ENCODE measurements around the gene DPP3.

The DPP3 gene

GRCh38 chr11:66495401-66495854 lies 15.2 kb downstream of the DPP3 start:
- Histone ChIP-seq H3K4me1 (ENCODE audit: low read depth, poor library complexity, severe bottlenecking) (peaks cover 10% of the 10 kb centered on the region), H3K36me3 (ENCODE audit: insufficient read depth) (no peaks in the 10 kb centered on the region), H3K4me3 (IDR thresholded peaks at IDR 0.05; ENCODE audit: insufficient read depth, low read depth, low read length) (no peak overlapping the region), H3K79me2 (ENCODE audit: insufficient read depth, low read depth) (no peaks in the 10 kb centered on the region), H2AFZ (ENCODE audit: low read depth) (no peak overlapping the region), H4K20me1 (ENCODE audit: insufficient read depth) (no peaks in the 10 kb centered on the region), H3K4me2 (no peak overlapping the region), H3K9ac (no peak overlapping the region), H3K27me3 (ENCODE audit: insufficient read depth, low read depth) (no peaks in the 10 kb centered on the region), H3K27ac (no peak overlapping the region)
- no peak for TF ChIP-seq CTCF (conservative IDR thresholded peaks at IDR 0.05; ENCODE audit: low read depth, low read length)

- H3K9ac ChIP-seq = no peak overlapping the region
- no peak overlapping the region for H3K4me3 ChIP-seq (IDR thresholded peaks at IDR 0.05; ENCODE audit: insufficient read depth, low read depth, low read length)
- H3K36me3 ChIP-seq (ENCODE audit: insufficient read depth) = no peaks in the 10 kb centered on the region
- no peak overlapping the region for H2AFZ ChIP-seq (ENCODE audit: low read depth)
- no peak overlapping the region for H3K4me2 ChIP-seq
- no peak overlapping the region for H3K27ac ChIP-seq
- no peaks in the 10 kb centered on the region for H4K20me1 ChIP-seq (ENCODE audit: insufficient read depth)
- H3K27me3 ChIP-seq (ENCODE audit: insufficient read depth, low read depth) = no peaks in the 10 kb centered on the region
- no peak for TF ChIP-seq CTCF (conservative IDR thresholded peaks at IDR 0.05; ENCODE audit: low read depth, low read length)
- peaks cover 8% of the 10 kb centered on the region for H3K4me1 ChIP-seq (ENCODE audit: low read depth, poor library complexity, severe bottlenecking)
- no peaks in the 10 kb centered on the region for H3K79me2 ChIP-seq (ENCODE audit: insufficient read depth, low read depth)
Observed at GRCh38 chr11:66497206-66497605, 17.0 kb downstream of the DPP3 start.

GRCh38 chr11:66498506-66498905 lies 18.3 kb downstream of the DPP3 start:
- H3K79me2 ChIP-seq (ENCODE audit: insufficient read depth, low read depth) = no peaks in the 10 kb centered on the region
- no peaks in the 10 kb centered on the region for H4K20me1 ChIP-seq (ENCODE audit: insufficient read depth)
- H3K4me2 ChIP-seq = no peak overlapping the region
- no peak overlapping the region for H3K4me3 ChIP-seq (IDR thresholded peaks at IDR 0.05; ENCODE audit: insufficient read depth, low read depth, low read length)
- no peak overlapping the region for H3K9ac ChIP-seq
- no peak overlapping the region for H3K27ac ChIP-seq
- no peaks in the 10 kb centered on the region for H3K4me1 ChIP-seq (ENCODE audit: low read depth, poor library complexity, severe bottlenecking)
- no peak for TF ChIP-seq CTCF (conservative IDR thresholded peaks at IDR 0.05; ENCODE audit: low read depth, low read length)
- no peaks in the 10 kb centered on the region for H3K36me3 ChIP-seq (ENCODE audit: insufficient read depth)
- H2AFZ ChIP-seq (ENCODE audit: low read depth) = no peak overlapping the region
- no peaks in the 10 kb centered on the region for H3K27me3 ChIP-seq (ENCODE audit: insufficient read depth, low read depth)

- H3K4me3 ChIP-seq (IDR thresholded peaks at IDR 0.05; ENCODE audit: insufficient read depth, low read depth, low read length) = no peak overlapping the region
- TF ChIP-seq CTCF (conservative IDR thresholded peaks at IDR 0.05; ENCODE audit: low read depth, low read length) = no peak
- H3K27me3 ChIP-seq (ENCODE audit: insufficient read depth, low read depth) = no peaks in the 10 kb centered on the region
Observed at GRCh38 chr11:66505276-66505816, 25.1 kb downstream of the DPP3 start.

More at GRCh38 chr11:66505276-66505816, 25.1 kb downstream of the DPP3 start:
- H3K9ac ChIP-seq = no peak overlapping the region
- no peak overlapping the region for H2AFZ ChIP-seq (ENCODE audit: low read depth)
- H3K36me3 ChIP-seq (ENCODE audit: insufficient read depth) = no peaks in the 10 kb centered on the region
- no peaks in the 10 kb centered on the region for H3K79me2 ChIP-seq (ENCODE audit: insufficient read depth, low read depth)
- no peaks in the 10 kb centered on the region for H4K20me1 ChIP-seq (ENCODE audit: insufficient read depth)
- H3K27ac ChIP-seq = no peak overlapping the region
- H3K4me2 ChIP-seq = no peak overlapping the region
- H3K4me1 ChIP-seq (ENCODE audit: low read depth, poor library complexity, severe bottlenecking) = peaks cover 4% of the 10 kb centered on the region
